ENCODE results near the gene DHPS.

DHPS gene

GRCh38 chr19:12642506-12642905, 39.2 kb downstream of the DHPS start:
- DNase-seq: no peak
- H3K4me1 Mint-ChIP-seq: peaks cover 6% of the 10 kb centered on the region
- H3K27me3 Mint-ChIP-seq (ENCODE audit: low read depth, poor library complexity): peaks cover 13% of the 10 kb centered on the region
- no peak overlapping the region for H3K27ac Mint-ChIP-seq
- H3K36me3 Mint-ChIP-seq (ENCODE audit: low read depth): peaks cover 10% of the 10 kb centered on the region
- peaks cover 19% of the 10 kb centered on the region for H3K9me3 Mint-ChIP-seq
- H3K4me3 Mint-ChIP-seq: no peak overlapping the region
- no peak for TF ChIP-seq CTCF (IDR thresholded peaks at IDR 0.05)

- no peak overlapping the region for H3K27ac Mint-ChIP-seq
- TF ChIP-seq CTCF (IDR thresholded peaks at IDR 0.05): no peak
- no peak for DNase-seq
- H3K36me3 Mint-ChIP-seq (ENCODE audit: low read depth): peaks cover 14% of the 10 kb centered on the region
- H3K4me1 Mint-ChIP-seq: peaks cover 6% of the 10 kb centered on the region
- peaks cover 24% of the 10 kb centered on the region for H3K9me3 Mint-ChIP-seq
- H3K4me3 Mint-ChIP-seq: no peak overlapping the region
- peaks cover 13% of the 10 kb centered on the region for H3K27me3 Mint-ChIP-seq (ENCODE audit: low read depth, poor library complexity)
Measured at GRCh38 chr19:12641456-12641855, 40.2 kb downstream of the DHPS start.

DNA sequence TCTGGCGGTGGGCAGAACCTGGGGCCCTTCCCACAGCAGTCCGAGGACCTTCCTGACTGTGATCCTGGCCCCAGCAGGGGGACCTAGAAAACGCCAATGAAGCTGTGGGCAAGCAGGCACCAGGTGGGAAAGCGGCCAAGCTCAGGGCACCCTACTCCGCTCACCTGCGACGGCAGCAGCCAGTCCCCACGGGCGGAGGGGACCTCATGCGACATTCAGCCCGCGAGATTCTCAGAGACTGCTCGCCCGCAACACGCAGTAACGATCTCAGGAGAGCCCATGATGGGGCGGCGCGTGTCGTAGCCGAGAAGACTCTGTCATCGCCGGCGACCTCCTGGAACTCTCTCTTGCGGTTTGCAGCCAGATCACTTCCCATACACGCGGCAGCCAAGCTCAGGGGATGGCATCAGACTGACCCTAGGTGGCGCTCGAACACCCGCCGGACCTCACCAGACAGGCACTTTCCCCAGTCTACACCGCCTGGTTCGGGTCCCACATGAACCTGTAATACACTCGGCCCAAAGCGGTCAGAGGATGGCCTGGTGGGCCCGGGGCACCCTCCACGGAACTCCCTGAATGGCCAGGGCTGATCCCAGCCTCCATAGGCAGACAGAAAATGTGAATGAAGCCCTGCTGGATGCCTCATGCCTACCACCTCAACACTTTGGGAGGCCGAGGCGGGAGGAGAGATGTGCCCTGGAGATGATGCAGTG, 41.6 kb downstream of the DHPS start:
- Mint-ChIP-seq H3K36me3 (ENCODE audit: low read depth) (peaks cover 13% of the 10 kb centered on the region), H3K4me3 (peak overlapping the region; percentile 71), H3K27ac (peak overlapping the region; percentile 54), H3K4me1 (peaks cover 6% of the 10 kb centered on the region), H3K27me3 (ENCODE audit: low read depth, poor library complexity) (peaks cover 14% of the 10 kb centered on the region), H3K9me3 (peaks cover 28% of the 10 kb centered on the region)
- peak; percentile 78 for DNase-seq
- peak; percentile 68 for TF ChIP-seq CTCF (IDR thresholded peaks at IDR 0.05)

GRCh38 chr19:12638611-12639182, 43.0 kb downstream of the DHPS start:
- Mint-ChIP-seq H3K36me3 (ENCODE audit: low read depth) (peaks cover 21% of the 10 kb centered on the region), H3K27me3 (ENCODE audit: low read depth, poor library complexity) (peaks cover 12% of the 10 kb centered on the region), H3K27ac (no peak overlapping the region), H3K4me1 (peaks cover 6% of the 10 kb centered on the region), H3K4me3 (no peak overlapping the region), H3K9me3 (peaks cover 38% of the 10 kb centered on the region)
- TF ChIP-seq CTCF (IDR thresholded peaks at IDR 0.05): no peak
- DNase-seq: no peak

- Mint-ChIP-seq H3K36me3 (ENCODE audit: low read depth) (peaks cover 35% of the 10 kb centered on the region), H3K4me3 (no peak overlapping the region), H3K4me1 (peaks cover 6% of the 10 kb centered on the region), H3K27ac (no peak overlapping the region), H3K9me3 (peaks cover 54% of the 10 kb centered on the region), H3K27me3 (ENCODE audit: low read depth, poor library complexity) (peaks cover 12% of the 10 kb centered on the region)
- DNase-seq: no peak
- TF ChIP-seq CTCF (IDR thresholded peaks at IDR 0.05): no peak
Measured at GRCh38 chr19:12636631-12637030, 45.0 kb downstream of the DHPS start.

DNA sequence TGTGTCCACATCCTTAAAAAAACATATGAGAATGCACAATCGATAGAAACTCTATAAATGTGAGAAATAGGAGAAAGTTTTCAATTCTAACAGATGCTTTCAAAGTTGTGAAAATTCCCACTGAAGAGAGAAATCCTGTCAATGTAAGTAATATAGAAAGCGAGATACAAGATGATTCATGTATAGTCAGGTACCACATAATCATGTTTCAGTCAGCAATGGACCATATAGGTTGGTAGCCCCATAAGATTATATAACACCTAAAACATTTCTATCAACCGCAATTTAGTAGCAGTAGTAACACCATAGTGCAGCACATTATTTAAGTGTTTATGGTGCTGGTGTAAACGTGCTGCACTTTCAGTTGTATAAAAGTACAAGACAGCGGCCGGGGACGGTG, 52.5 kb downstream of the DHPS start:
- no peak overlapping the region for H3K27ac Mint-ChIP-seq
- H3K9me3 Mint-ChIP-seq: peaks cover 93% of the 10 kb centered on the region
- H3K4me3 Mint-ChIP-seq: no peak overlapping the region
- no peaks in the 10 kb centered on the region for H3K27me3 Mint-ChIP-seq (ENCODE audit: low read depth, poor library complexity)
- DNase-seq: no peak
- no peak for TF ChIP-seq CTCF (IDR thresholded peaks at IDR 0.05)
- no peaks in the 10 kb centered on the region for H3K4me1 Mint-ChIP-seq
- peaks cover 96% of the 10 kb centered on the region for H3K36me3 Mint-ChIP-seq (ENCODE audit: low read depth)

Measured in nephron progenitor cell (in vitro differentiated cells).